Suprapubic skin (tissue), 4 donors: Measurements from ENCODE around the gene EME1. TPM values are rescaled to one million over a fixed set of nuclear protein-coding genes. Genes with fewer than 3 reads are reported as not detected.

ENCODE experiments used
- DNase-seq, 2 donors: peaks; one replicate each; pipeline ENCODE4 v3.0.0-alpha.2; 2019; ENCODE audit warnings: low spot score in 2 of 2
- H3K27ac ChIP-seq: fragments of 200-600 bp; sonication (generic); one replicate; pipeline ENCODE4 v1.5.1; 2019
- H3K27me3 ChIP-seq: fragments of 200-600 bp; sonication (generic); one replicate; pipeline ENCODE4 v1.5.1; 2019
- H3K36me3 ChIP-seq: fragments of 200-600 bp; sonication (generic); one replicate; pipeline ENCODE4 v1.5.1; 2019
- H3K4me1 ChIP-seq: fragments of 200-600 bp; sonication (generic); one replicate; pipeline ENCODE4 v1.5.1; 2019
- H3K4me3 ChIP-seq: fragments of 200-600 bp; sonication (generic); one replicate; pipeline ENCODE4 v1.5.1; 2019; ENCODE audit warnings: mild to moderate bottlenecking
- H3K9me3 ChIP-seq: fragments of 200-600 bp; sonication (generic); one replicate; pipeline ENCODE4 v1.5.1; 2019
- CTCF ChIP-seq, 2 donors: fragments of 200-600 bp in 1 of 2; fragments of 450-650 bp in 1 of 2; sonication (generic) in 1 of 2; IDR thresholded peaks; one replicate each; pipeline ENCODE4 v1.5.1; 2016 to 2019; ENCODE audit warnings: antibody characterized with exemption in 2 of 2, mild to moderate bottlenecking in 1 of 2, moderate library complexity in 1 of 2
- EP300 ChIP-seq: sonication (generic); formaldehyde crosslinking; IDR thresholded peaks from one replicate; pipeline ENCODE4 v1.6.1; 2017; ENCODE audit warnings: antibody characterized with exemption
- POLR2A ChIP-seq, 2 donors: fragments of 450-650 bp; IDR thresholded peaks; one replicate each; pipeline ENCODE4 v1.6.1; 2017; ENCODE audit warnings: antibody characterized with exemption in 2 of 2, mild to moderate bottlenecking in 2 of 2, moderate library complexity in 2 of 2
- POLR2AphosphoS5 ChIP-seq, 3 donors: sonication (generic); formaldehyde crosslinking; IDR thresholded peaks; one replicate each; pipeline ENCODE4 v1.6.1; 2017; ENCODE audit warnings: antibody characterized with exemption in 3 of 3
- WGBS: methylation state at CpG from one replicate; pipeline ENCODE4 v1.1.5; 2018; 5-methylcytosine and 5-hydroxymethylcytosine counted together
- total RNA-seq, 4 donors: library from RNA; depleted of rRNA; stranded (reverse); fragments of >200 nt; gene quantifications; one replicate each; pipeline ENCODE4 v1.1.0, GENCODE V29; 2016

Gene EME1
- total RNA-seq, 4 donors from 2014 or later, result 0.39 to 2.5 (median 0.98) TPM

- no peak overlapping the region for H3K27ac ChIP-seq
Observed at GRCh38 chr17:50338645-50339044, 34.4 kb upstream of the EME1 start.

GRCh38 chr17:50339381-50339780, 33.6 kb upstream of the EME1 start:
- DNase-seq, result no peak
- TF ChIP-seq POLR2A (IDR thresholded peaks at IDR 0.05), result no peak
- TF ChIP-seq POLR2AphosphoS5 (IDR thresholded peaks at IDR 0.05), result no peak
- no peak for TF ChIP-seq CTCF (IDR thresholded peaks at IDR 0.05)
- TF ChIP-seq EP300, result no peak
- H3K27ac ChIP-seq, result no peak overlapping the region
- H3K36me3 ChIP-seq, result no peaks in the 10 kb centered on the region
- H3K27me3 ChIP-seq, result peaks cover 3% of the 10 kb centered on the region
- no peak overlapping the region for H3K4me3 ChIP-seq
- H3K4me1 ChIP-seq, result no peaks in the 10 kb centered on the region
- no peaks in the 10 kb centered on the region for H3K9me3 ChIP-seq

More at GRCh38 chr17:50338645-50339044, 34.4 kb upstream of the EME1 start:
- H3K36me3 ChIP-seq, result no peaks in the 10 kb centered on the region
- TF ChIP-seq EP300, result no peak
- no peaks in the 10 kb centered on the region for H3K9me3 ChIP-seq
- DNase-seq, result no peak
- H3K4me1 ChIP-seq, result no peaks in the 10 kb centered on the region
- H3K4me3 ChIP-seq, result no peak overlapping the region
- H3K27me3 ChIP-seq, result peaks cover 3% of the 10 kb centered on the region

- Histone ChIP-seq H3K4me1 (peaks cover 34% of the 10 kb centered on the region), H3K36me3 (no peaks in the 10 kb centered on the region), H3K9me3 (no peaks in the 10 kb centered on the region), H3K27ac (no peak overlapping the region), H3K27me3 (no peaks in the 10 kb centered on the region), H3K4me3 (no peak overlapping the region)
- TF ChIP-seq CTCF (IDR thresholded peaks at IDR 0.05) (no peak), EP300 (no peak)
- peak; percentile 64 to 76 for DNase-seq
- 66% methylated on average over 10 of the region's 13 CpGs for WGBS
Observed at GRCh38 chr17:50344731-50345365, 28.2 kb upstream of the EME1 start.

GRCh38 chr17:50345432-50346312, 27.4 kb upstream of the EME1 start, which contains the start of gene XYLT2:
Gene XYLT2, plus strand, starts transcription at chr17:50346126. Its CDS starts 15 bp downstream, at chr17:50346141.
- TF ChIP-seq POLR2A (IDR thresholded peaks at IDR 0.05) (peak in 1 of 2 donors; percentile 28), EP300 (no peak), POLR2AphosphoS5 (IDR thresholded peaks at IDR 0.05) (no peak), CTCF (IDR thresholded peaks at IDR 0.05) (no peak)
- Histone ChIP-seq H3K4me3 (peak within 1 kb of the TSS; percentile 74), H3K36me3 (no peaks in the 10 kb centered on the region), H3K9me3 (no peaks in the 10 kb centered on the region), H3K27me3 (no peaks in the 10 kb centered on the region), H3K27ac (peak within 1 kb of the TSS; percentile 69), H3K4me1 (peaks cover 34% of the 10 kb centered on the region)
- 3% methylated on average over 23 of the region's 87 CpGs for WGBS
- peak; percentile 83 to 88 for DNase-seq

- under 1% methylated on average over 24 of the region's 57 CpGs for WGBS
- peak overlapping the region; percentile 74 for H3K4me3 ChIP-seq
- peak; percentile 79 to 83 for DNase-seq
- H3K9me3 ChIP-seq, result no peaks in the 10 kb centered on the region
- no peaks in the 10 kb centered on the region for H3K36me3 ChIP-seq
- TF ChIP-seq EP300 (no peak), CTCF (IDR thresholded peaks at IDR 0.05) (no peak), POLR2A (IDR thresholded peaks at IDR 0.05) (no peak), POLR2AphosphoS5 (IDR thresholded peaks at IDR 0.05) (no peak)
- peak overlapping the region; percentile 69 for H3K27ac ChIP-seq
- H3K27me3 ChIP-seq, result no peaks in the 10 kb centered on the region
- peaks cover 34% of the 10 kb centered on the region for H3K4me1 ChIP-seq
Observed at GRCh38 chr17:50346313-50347116, 26.5 kb upstream of the EME1 start.
